ENCODE data around the gene ANKRD33B. TPM values are rescaled to one million over a fixed set of nuclear protein-coding genes. Genes with fewer than 3 reads are reported as not detected.

The ANKRD33B gene
- total and polyA plus RNA-seq, 2 experiments from 2014 or later, result 2.9 to 15.4 TPM

- TF ChIP-seq ZNF462 (CRISPR knock-in tag; IDR thresholded peaks at IDR 0.05) (no peak), REST (IDR thresholded peaks at IDR 0.05; ENCODE audit: unreplicated experiment) (no peak), CREB1 (CRISPR knock-in tag; IDR thresholded peaks at IDR 0.05; ENCODE audit: low read depth) (no peak), EZH2phosphoT487 (IDR thresholded peaks at IDR 0.05; ENCODE audit: unreplicated experiment) (no peak), EZH2 (IDR thresholded peaks at IDR 0.05; ENCODE audit: low read depth, unreplicated experiment) (no peak)
Observed at GRCh38 chr5:10583663-10584572, 20.0 kb downstream of the ANKRD33B start (continued).

All from GM23338 (cell line).